Ecto neural progenitor cell (in vitro differentiated cells): ENCODE measurements around the gene ACTN1.

ENCODE experiments used
- DNase-seq: peaks from one replicate; pipeline ENCODE4 v3.0.0-alpha.2; 2018; ENCODE audit warnings: low spot score

The ACTN1 gene

DNA sequence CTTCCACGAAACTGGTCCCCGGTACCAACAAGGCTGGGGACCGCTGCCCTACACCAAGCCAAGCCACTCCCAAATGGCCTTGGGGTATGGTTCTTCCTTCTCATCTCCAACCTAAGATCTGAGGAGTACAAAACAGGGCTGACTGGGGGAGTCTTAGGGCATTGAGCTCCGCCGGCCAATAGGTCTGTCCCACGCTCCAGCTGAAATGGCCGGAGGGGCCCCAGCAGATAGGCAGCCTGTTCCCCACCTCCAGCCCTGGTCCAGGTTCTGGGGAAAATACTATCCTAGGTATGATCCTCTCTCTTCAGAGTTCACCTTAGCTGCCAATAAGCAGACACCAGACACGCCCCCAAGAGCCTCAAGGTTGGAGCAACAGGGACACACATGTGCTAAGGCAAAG is 90.2 kb downstream of the ACTN1 start:
- no peak for DNase-seq

DNA sequence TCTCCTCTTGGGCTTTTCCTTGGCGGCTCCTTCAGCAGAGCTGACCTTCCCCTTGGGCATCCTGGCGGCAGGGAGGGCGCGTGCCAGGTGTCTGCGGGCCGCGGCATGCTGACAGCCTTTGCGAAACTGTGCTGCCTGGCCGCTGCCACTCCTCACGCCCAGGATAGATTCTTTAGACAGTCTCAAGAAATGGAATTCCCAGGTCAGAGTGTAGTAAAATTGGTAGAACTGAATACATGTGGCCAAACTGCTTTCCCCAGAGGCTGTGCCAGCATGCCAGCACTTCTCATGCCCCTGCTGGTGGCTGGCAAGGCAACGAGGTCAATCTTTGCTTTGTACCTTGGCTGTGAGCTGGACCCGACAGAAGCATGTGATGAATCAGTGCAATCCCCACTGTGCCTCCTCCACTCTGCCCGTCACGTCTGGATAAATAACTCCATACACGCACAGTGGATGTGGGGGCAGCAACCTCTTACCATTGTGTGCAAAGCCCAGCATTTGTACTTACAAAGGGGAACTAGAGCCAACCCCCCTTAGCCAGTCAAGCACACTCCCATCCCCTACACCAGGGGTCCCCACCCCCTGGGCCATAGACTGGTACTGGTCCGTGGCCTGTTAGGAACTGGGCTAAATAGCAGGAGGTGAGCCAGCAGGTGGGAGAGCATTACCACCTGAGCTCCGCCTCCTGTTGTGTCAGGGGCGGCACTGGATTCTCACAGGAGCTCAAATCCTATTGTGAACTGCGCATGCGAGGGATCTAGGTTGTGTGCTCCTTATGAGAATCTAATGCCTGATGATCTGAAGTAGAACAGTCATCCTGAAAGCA is 90.9 kb downstream of the ACTN1 start:
- no peak for DNase-seq

DNA sequence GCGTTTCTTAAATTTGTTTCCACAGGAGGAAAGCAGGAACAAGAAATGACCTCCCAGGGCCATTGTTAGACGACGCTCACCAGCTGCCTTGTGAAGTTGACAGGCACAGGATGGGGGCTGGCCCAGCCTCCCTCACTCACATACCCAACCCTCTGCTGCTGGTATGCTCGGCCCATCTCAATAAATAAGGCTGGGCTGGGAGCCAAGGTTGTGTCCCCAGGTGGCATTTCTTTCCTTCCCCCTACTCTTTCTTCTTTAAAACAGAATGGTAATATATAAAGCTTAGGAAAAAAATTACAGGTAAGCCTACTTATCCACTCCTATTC is 93.0 kb downstream of the ACTN1 start:
- DNase-seq, result no peak

DNA sequence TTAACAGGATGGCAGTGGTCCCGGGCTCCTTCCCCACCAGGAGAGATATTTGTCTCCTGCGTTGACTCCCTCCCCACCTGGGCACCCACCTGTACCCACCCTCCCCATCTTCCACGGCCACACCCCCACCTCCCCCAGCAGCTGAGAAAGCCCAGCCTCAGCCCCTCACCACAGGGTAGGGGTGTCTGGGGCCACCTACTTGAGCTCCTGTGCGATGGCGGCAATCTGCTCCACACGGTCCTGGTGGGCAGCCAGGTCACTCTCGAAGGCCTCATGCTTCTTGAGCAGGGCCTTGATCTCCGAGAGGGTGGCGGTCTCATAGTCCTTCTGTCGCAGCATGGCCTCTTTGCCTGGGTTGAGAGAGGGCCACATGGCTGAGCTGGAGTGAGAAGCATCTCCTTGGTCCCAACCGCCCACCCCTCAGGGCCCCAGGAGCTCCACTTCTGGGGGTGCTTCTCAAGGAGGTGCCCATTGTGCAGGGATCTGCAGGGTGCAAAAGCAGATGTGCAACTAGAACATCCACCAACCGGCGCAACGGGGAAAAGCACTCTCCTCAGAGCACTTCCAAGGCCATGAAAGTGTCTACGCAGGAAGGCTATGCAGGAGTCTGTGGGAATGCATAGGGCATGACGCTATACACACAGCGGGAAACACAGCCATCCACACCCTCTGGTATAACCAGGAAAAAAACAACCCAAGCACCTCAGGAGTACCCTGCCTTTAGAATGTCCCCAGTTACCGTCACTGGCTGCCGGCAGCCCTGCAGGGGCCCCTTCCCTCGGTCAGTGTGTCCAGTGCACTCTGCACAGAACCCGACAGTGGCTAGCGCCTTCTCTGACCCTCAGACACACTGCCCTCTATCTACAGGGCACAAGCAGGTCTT is 93.6 kb downstream of the ACTN1 start:
- DNase-seq, result no peak

DNA sequence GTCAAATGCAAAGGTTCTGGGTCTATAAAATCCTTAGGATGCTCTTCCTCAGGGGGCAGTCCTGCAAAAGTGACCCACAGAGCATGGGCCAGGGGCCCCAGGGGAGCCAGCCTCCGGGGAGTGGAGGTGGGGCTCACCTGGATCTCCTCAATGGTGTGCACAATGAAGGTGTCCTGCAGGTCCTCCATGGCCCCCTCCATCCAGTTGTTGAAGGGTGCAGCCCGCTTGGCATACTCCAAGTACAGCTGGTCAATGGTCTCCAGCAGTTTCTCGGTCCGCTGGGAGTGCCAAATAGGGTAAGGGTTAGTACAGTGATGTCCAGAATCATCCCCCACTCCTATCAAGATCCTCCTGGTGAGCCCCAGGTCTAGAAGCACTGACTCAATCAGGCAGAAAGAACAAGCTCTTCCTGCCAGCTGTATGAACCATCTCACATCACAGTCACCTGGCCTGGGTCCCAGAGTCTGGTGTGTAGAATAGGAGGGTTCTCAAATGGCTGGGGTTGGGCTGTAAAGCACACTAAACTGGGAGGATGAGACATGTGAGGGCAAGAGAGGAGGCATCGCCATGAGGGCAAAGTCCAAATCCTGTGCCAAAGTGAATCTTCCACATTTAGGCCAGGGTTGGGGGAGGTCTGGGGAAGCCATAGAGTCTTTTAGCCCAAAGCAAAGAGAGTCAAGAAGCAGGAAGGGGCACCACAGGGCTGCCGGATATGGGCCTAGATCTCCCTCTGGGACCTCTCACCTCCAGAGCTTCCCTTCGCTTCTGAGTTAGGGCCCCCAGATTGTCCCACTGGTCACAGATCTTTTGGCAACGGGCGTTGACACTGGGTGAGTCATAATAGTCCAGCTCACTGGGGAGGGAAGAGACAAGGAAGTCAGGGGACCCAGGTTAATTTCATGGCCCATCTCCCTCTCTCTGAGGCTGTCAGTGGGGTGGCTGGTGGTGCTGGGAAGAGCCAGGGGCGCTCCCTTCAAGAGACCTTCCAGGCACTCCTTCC is 94.8 kb downstream of the ACTN1 start:
- DNase-seq, result no peak

DNA sequence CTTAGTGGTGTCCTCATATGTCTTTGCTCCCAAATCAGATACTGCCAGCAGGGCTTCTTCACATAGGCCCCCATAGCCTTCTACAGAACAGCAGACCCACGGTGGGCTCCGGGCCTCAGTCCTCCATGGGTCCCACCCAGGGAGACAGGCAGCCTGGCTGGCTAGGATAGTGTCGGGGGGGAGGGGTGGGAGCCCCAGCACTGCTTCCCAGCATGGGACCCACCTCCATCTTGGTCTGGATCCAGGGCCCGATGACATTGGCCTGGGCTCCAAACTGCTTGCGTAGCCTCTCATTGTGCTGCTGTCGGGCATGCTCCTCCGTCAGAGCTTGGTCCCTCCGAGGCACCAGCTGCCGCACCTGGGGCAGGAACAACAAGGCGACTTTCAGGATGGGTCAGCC is 96.9 kb downstream of the ACTN1 start:
- no peak for DNase-seq

DNA sequence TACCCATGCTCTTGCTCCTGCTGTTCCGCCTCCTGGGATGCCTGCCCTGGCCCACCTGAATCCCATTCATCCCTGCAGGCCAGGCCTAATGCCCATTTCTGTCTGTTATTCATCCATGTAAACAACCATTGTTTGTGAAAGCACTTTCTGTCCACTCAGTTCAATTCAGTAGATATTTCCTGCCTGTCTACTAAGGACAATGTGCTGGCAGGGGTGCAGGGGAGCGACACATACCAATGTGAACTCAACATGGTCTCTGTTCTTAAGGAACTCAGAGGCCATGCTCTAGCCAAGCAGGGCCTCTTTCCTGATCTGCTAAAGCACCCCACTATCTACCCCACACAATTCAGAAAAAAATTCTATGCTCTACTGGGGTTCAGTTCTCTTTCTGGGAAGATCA is 97.7 kb downstream of the ACTN1 start:
- DNase-seq, result no peak

DNA sequence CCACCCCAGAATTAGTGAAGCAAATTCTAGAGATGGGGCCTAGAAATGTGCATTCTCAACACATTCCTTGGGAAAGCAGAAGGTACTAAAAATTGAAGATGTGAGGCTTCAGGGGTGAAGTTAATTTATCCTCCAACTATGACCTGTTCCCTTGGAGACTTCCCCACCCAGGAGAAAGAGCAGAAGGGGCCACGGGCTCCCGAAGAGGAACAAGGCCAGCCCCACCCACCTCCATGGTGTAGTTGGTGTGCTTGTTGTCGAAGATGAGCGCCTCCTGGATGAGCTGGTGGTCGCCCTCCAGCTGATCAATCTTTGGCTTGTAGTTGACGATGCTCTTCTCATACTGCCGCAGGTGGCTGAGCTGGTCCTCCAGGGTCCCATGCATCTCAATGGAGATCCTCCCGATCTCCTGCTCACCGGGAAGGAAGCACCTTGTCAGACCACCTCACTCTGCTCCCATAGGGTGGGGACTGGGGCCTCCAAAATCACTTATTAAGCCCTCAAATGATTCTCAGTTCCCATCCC is 98.5 kb downstream of the ACTN1 start:
- no peak for DNase-seq

DNA sequence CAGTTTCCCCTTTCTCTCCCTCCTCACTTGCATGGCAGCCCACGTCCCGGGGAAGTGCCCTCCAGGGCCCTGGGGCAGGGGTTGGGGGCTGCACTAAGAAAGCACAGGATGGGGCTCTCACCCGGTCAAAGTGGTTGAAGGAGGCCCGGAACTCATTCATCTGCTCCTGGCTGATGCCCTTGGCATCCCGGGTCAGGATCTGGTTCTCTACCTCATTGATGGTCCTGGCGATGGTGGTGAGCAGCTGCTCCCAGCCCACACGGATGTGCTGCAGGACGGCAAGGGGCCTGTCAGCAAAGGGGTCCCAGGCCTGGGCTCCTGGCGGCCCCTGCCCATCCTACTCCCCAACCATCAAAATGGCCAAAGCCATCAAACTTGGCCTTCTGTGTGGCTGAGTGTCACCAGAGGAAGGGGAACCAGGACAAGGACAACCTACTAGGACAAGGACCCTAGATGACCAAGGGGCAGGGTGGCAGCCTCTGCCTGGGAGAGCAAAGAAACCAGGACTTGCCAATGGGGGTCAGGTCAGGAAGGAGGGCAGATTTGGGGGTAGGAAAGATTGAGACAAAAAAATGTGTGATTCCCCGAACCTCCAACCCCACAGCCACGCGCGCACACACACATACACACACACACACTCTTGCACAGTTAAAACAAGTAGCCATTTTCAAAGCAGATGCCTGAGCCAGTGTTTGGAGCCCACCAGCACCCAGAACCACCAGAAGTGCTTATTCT is 99.1 kb downstream of the ACTN1 start:
- DNase-seq, result no peak

DNA sequence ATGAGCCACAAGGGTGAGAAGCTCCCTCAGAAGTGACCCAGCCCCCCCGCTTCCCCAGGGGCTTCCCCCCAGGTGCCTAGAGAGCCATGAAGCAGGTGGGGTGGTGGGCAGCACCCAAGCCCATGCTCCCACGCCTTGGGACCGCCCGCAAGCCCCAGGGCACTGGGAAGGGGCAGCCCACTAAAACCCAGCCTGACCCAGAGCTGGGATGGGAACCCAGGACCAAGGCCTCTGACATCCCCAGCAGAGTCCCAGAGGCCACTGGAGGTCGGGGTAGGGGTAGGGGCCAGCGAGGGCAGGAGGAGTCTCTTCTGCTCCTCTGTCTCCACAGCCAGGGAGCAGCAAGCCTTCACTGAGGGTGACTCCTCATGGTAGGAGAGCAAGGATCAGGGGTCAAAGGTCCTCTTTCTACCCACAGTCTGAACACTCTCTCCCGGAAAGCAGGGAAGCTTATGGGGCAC is 99.8 kb downstream of the ACTN1 start:
- no peak for DNase-seq

DNA sequence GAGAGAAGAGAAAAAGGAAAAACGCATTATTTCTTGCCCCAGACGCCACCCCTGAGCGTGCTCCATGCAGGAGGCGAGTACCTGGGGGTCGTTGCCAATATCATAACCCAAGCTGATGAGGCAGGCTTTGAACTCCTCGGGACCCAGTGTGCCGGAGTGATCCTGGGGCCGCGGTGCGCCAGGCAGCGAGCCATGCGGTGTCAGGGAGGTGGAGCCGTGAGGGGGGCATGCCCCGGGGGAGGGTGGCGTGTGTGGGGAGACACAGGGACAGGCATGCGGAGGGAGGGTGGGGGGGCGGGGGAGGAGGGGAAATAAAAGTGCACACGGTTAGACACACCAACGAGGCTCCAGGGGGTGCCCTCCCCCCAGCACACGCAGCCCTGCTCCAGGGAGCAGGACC is 100.2 kb downstream of the ACTN1 start:
- DNase-seq, result no peak

DNA sequence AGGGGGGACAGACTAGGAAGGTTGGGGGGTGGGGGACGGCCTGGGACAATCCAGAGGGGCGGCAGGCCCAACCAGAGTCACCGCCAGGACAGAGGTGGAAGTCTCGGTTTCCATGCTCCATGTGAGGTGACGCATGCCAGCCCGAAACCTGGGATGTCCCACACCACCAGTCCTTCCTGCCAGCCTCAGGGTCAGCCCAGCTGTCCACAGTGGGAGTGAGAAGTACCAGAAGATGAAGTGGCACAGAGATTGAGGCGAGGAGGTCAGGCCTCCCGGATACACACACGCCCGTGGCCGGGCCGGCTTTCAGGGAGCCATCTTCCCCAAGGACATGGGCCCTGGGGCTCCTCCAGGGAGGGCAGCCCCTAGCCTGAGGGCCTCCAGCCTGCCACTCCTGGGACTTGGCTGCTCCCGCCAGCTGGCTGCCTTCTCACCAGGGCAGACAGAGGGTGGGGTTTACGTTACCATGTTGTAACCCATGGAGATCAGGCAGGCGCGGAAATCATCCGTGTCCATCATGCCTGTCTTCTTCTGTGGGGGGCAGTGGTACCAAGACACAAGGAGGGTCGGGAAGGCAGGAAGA is 101.0 kb downstream of the ACTN1 start:
- no peak for DNase-seq

DNA sequence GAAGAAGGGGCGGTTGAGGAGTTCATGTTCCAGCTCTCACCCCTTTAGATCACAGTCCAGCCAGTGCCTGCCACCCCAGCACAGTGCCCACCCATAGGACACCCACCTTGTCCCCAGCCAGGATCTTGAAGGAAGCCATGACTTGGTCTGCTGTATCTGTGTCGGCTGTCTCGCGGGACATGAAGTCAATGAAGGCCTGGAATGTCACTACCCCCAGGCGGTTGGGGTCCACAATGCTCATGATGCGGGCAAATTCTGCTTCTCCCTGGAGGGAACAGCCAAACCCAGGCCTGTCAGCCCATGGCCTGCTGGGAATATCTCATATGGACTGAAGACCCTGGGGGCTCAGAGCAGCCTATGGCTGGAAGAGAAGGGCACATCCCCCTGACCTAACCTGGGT is 102.1 kb downstream of the ACTN1 start:
- no peak for DNase-seq

DNA sequence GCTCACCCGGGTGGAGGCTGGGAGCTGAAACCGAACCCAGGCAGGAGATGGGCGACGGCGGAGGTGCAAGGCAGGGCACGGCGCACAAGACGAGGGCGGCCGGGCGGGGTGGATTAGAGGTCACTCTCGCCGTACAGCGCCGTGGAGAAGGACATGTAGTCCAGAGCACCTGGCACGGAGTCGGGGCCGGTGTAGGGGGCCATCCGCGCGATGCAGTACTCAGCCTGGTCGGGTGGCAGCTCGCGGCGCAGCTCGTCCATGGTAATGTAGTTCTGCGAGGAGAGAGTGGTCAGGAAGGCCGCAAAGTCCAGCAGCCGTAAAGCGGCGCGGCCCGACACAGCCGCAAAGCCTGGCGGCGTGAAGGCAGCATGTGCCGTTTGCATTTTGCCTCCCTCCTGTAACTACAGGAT is 104.4 kb downstream of the ACTN1 start:
- DNase-seq, result no peak

DNA sequence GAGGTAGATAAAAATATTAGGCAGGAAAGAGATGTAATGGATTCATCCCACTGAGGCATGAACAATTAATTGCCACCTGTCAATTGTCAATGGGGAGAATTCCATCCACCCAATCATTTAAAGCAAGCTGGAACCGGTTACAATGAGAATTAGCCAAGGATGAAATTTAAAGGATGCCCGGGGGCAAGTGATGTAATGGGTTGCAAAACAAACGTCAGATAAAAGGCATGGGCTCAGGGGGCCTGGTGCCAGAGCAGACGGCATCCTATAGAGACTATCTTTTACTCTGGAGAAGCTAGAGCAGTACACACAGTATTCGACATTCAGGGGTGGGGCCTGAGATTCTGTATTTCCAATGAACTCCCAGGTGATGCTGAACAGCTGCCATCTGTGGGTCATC is 105.7 kb downstream of the ACTN1 start:
- DNase-seq, result no peak

DNA sequence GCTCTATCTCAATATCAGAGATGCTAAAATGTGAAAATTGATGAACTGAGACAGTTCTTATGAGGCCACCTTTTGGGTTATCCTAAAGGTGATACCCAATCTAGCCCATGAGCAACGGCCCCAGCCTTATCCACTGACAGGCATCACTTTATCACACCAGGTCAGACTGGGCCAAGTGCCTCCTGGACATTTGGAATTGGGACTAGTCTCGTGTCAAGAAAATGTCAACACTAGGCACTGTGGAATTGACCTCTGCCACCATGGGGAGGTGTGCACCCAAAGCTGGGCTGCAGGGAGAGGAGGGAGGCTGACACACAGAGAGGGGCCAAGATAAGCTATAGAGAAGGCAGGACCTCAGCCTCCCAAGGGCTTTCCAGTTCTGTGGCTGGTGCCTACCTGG is 107.7 kb downstream of the ACTN1 start:
- no peak for DNase-seq

DNA sequence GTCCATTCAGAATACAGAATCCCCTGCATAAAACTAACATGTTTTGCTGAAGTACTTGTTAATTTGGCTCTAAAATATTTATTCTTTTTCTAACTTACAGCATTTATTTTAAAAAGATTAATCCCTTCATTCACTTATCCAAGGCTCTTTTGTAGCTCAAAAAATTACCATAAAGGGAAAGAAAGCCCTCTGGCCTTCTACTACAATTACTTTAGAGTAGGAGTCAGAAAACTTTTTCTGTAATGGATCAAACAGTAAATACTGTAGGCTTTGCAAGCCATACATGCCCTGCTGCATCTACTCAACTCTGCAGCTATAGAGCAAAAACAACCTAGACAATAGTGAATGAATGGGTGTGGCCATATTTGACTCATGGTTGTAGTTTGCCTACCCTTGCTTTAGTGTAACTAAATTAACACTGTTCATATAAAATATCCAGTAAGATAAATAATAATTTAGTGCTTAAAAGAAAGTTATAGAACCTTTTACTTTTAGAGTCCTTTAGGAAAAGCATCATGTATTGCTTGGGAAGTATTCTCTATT is 112.0 kb downstream of the ACTN1 start:
- no peak for DNase-seq

DNA sequence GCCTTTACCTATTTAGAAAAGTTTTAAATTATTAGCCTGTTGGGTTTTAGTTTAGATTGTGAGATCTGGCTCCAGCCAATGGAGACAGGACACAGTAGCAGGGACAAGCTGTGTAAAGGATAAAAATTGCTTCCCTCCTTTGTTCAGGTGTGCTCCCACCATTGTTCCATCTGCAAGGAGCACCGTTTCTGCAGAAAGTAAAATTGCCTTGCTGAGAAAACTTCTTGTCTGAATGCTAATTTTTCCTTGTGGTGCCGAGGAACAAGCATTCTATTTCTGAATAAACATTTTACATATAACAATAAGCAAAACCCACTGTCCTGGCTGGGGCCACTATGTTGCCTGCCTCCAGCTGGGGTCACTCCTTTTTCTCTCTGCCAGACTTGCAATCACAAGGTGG is 113.6 kb downstream of the ACTN1 start:
- no peak for DNase-seq

DNA sequence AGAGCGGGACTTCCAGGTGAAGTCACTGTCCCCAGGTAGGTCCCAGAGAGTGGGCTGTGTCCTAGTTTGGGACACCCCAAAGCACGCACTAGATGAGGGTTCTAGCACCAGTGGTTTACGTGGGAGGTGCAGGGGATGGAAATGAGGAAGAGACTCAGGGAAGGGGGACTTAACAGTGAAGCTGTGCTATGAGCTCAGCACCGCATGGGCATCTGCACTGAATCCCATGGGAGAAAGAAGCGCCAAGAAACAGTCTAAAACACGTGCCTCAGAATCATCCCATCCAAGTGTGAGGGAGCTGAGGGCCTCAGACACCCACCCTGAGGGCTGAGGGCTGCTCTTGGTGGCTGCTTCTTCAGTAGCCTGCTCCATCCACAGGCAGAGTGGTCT is 114.7 kb downstream of the ACTN1 start:
- no peak for DNase-seq

DNA sequence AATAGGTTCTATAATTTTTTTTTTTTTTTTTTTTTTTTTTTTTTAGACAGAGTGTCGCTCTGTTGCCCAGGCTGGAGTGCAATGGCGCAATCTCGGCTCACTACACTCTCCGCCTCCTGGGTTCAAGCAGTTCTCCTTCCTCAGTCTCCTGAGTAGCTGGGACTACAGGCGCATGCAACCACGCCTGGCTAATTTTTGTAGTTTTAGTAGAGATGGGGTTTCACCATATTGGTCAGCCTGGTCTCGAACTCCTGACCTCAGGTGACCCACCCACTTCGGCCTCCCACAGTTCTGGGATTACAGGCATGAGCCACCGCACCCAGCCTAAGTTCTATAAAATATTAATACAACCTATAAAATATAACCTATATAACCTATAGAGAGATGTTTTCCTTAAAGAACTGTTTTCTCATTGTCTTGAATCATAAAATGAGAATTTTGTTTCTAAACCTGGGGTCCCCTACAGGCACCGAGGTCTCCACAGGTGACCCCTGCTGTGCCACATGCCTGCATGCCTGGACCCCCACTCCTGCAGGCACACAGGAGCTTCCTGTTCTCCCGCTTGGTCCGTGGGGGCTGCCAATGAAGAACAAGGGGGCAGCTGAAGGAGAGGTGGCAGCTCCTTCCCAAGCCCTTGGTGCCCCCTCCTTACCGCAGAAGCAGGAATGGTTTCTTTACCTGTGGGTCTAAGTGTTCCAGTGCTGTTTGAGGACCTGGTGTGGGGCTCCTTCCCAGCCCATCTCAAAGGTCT is 115.3 kb downstream of the ACTN1 start:
- no peak for DNase-seq
